GM12892 (cell line): ENCODE data around the gene SVOP.
"Not testable (repeated sequence)": the region's sequence is repeated elsewhere in the genome, so short reads cannot be mapped to it uniquely, and the experiment has no call there.

Source experiments
- DNase-seq: peaks from one replicate; pipeline ENCODE4 v3.0.0; 2011; ENCODE audit not compliant: insufficient read length
- FAIRE-seq: peaks from 2 replicates; lab custom pipeline; 2011; peaks lifted over from hg19 to GRCh38; lab: Jason Lieb, UNC
- POLR2A ChIP-seq: IDR thresholded peaks from 2 replicates; pipeline ENCODE4 v1.6.1; 2011; ENCODE audit warnings: low read depth, low read length, control low read depth
- POLR2AphosphoS5 ChIP-seq: IDR thresholded peaks from 2 replicates; pipeline ENCODE4 v1.6.1; 2011; ENCODE audit warnings: low read depth, low read length, control low read depth
- TAF1 ChIP-seq: IDR thresholded peaks from 2 replicates; pipeline ENCODE4 v1.6.1; 2011; ENCODE audit warnings: low read depth, mild to moderate bottlenecking, control low read depth, low read length, borderline replicate concordance

Gene SVOP

GRCh38 chr12:109053382-109054123 lies 32.7 kb upstream of the SVOP start:
- peak; percentile 17 for FAIRE-seq
- no peak for TF ChIP-seq POLR2AphosphoS5
- no peak for TF ChIP-seq POLR2A
- TF ChIP-seq TAF1: 0 out of 2 replicates have a peak, but pooled peaks have one; percentile 12
- DNase-seq: no peak

GRCh38 chr12:109052414-109053323 lies 31.8 kb upstream of the SVOP start, which contains the start of gene USP30:
Gene USP30, plus strand, starts transcription at chr12:109052576. Its CDS starts 103 bp downstream, at chr12:109052679.
- TF ChIP-seq POLR2A (peak; percentile 36; the same call in 1 of the 2 replicates), POLR2AphosphoS5 (no peak), TAF1 (0 out of 2 replicates have a peak, but pooled peaks have one; percentile 49)
- DNase-seq (peak; percentile 84), FAIRE-seq (peak; percentile 88)

- no peak for FAIRE-seq
- TF ChIP-seq POLR2AphosphoS5: no peak
- no peak for TF ChIP-seq TAF1
- TF ChIP-seq POLR2A: no peak
- DNase-seq: no peak
Measured at GRCh38 chr12:109052097-109052413, 31.2 kb upstream of the SVOP start.

GRCh38 chr12:109049794-109050193 lies 28.9 kb upstream of the SVOP start:
- not testable (repeated sequence) for DNase-seq, FAIRE-seq

GRCh38 chr12:109048706-109049105 lies 27.8 kb upstream of the SVOP start:
- FAIRE-seq, DNase-seq: not testable (repeated sequence)

- TF ChIP-seq POLR2A (no peak), POLR2AphosphoS5 (no peak)
Measured at GRCh38 chr12:109047081-109047805, 26.4 kb upstream of the SVOP start.

GRCh38 chr12:109044241-109044640 lies 23.4 kb upstream of the SVOP start:
- no peak for FAIRE-seq
- TF ChIP-seq TAF1: no peak
- TF ChIP-seq POLR2AphosphoS5: no peak
- TF ChIP-seq POLR2A: no peak
- DNase-seq: no peak

More at GRCh38 chr12:109047081-109047805, 26.4 kb upstream of the SVOP start:
- DNase-seq (no peak), FAIRE-seq (no peak)

GRCh38 chr12:109036975-109037374 lies 16.1 kb upstream of the SVOP start:
- TF ChIP-seq TAF1: no peak
- TF ChIP-seq POLR2A: no peak
- no peak for TF ChIP-seq POLR2AphosphoS5
- DNase-seq (no peak), FAIRE-seq (no peak)

- TF ChIP-seq TAF1 (no peak), POLR2AphosphoS5 (no peak), POLR2A (no peak)
- FAIRE-seq (no peak), DNase-seq (no peak)
Measured at GRCh38 chr12:109033239-109034196, 12.7 kb upstream of the SVOP start.

GRCh38 chr12:109029411-109029810 lies 8.5 kb upstream of the SVOP start:
- no peak for TF ChIP-seq TAF1
- TF ChIP-seq POLR2AphosphoS5: no peak
- TF ChIP-seq POLR2A: no peak
- DNase-seq (no peak), FAIRE-seq (no peak)

- FAIRE-seq, DNase-seq: not testable (repeated sequence)
Measured at GRCh38 chr12:109028624-109029023, 7.8 kb upstream of the SVOP start.

GRCh38 chr12:109027767-109028166 lies 6.9 kb upstream of the SVOP start:
- TF ChIP-seq POLR2AphosphoS5 (no peak), POLR2A (no peak), TAF1 (no peak)
- DNase-seq: no peak
- no peak for FAIRE-seq
